Activated CD8-positive, alpha-beta T cell treated with anti-CD3 and anti-CD28 coated beads for 36 hours (primary cell): ENCODE data around the gene TTC28. TPM values are rescaled to one million over a fixed set of nuclear protein-coding genes. Genes with fewer than 3 reads are reported as not detected.

ENCODE experiments used
- ATAC-seq: fragments of 200-7000 bp; cut with Tn5 transposase; one replicate; pipeline ENCODE4 v1.10.0; 2021; ENCODE audit warnings: mild to moderate bottlenecking, moderate library complexity
- CTCF ChIA-PET: fragments of 350-600 bp; sonication (Branson Sonifier 250); formaldehyde crosslinking; loops from one replicate; lab custom pipeline; 2021; ENCODE audit warnings: antibody characterized with exemption; lab: Charles Lee
- POLR2A ChIA-PET: fragments of 350-600 bp; sonication (Branson Sonifier 250); formaldehyde crosslinking; loops from one replicate; lab custom pipeline; 2021; ENCODE audit warnings: antibody characterized with exemption; lab: Charles Lee
- DNase-seq: peaks from one replicate; pipeline ENCODE4 v3.0.0-alpha.2; 2020
- H3K27ac Mint-ChIP-seq: one replicate; pipeline ENCODE4 v1.8.0; 2021; ENCODE audit warnings: mild to moderate bottlenecking, mixed read lengths
- H3K27me3 Mint-ChIP-seq: one replicate; pipeline ENCODE4 v1.8.0; 2021; ENCODE audit warnings: mixed read lengths
- H3K36me3 Mint-ChIP-seq: one replicate; pipeline ENCODE4 v1.8.0; 2021; ENCODE audit warnings: low read depth, mixed read lengths
- H3K4me1 Mint-ChIP-seq: one replicate; pipeline ENCODE4 v1.8.0; 2021; ENCODE audit warnings: low read depth, mixed read lengths
- H3K4me3 Mint-ChIP-seq: one replicate; pipeline ENCODE4 v1.8.0; 2021; ENCODE audit warnings: mild to moderate bottlenecking, moderate library complexity, mixed read lengths
- H3K9me3 Mint-ChIP-seq: one replicate; pipeline ENCODE4 v1.8.0; 2021; ENCODE audit warnings: mixed read lengths
- intact Hi-C: fragments of 100-400 bp; cut with micrococcal nuclease; formaldehyde crosslinking; loops from one replicate; pipeline ENCODE4 v1.10.0; 2022
- total RNA-seq, 2 experiments: library from RNA; stranded (reverse); gene quantifications; one replicate each; pipeline ENCODE4 v1.2.3, GENCODE V29; 2021
- TF ChIP-seq, protein P1 (sequence below): fragments of 200-600 bp; IDR thresholded peaks from one replicate; pipeline ENCODE4 v1.8.0; 2022; ENCODE audit warnings: antibody characterized with exemption, mild to moderate bottlenecking

TTC28 gene
- total RNA-seq, 2 experiments from 2014 or later, result 0.58 to 1.9 TPM

DNA sequence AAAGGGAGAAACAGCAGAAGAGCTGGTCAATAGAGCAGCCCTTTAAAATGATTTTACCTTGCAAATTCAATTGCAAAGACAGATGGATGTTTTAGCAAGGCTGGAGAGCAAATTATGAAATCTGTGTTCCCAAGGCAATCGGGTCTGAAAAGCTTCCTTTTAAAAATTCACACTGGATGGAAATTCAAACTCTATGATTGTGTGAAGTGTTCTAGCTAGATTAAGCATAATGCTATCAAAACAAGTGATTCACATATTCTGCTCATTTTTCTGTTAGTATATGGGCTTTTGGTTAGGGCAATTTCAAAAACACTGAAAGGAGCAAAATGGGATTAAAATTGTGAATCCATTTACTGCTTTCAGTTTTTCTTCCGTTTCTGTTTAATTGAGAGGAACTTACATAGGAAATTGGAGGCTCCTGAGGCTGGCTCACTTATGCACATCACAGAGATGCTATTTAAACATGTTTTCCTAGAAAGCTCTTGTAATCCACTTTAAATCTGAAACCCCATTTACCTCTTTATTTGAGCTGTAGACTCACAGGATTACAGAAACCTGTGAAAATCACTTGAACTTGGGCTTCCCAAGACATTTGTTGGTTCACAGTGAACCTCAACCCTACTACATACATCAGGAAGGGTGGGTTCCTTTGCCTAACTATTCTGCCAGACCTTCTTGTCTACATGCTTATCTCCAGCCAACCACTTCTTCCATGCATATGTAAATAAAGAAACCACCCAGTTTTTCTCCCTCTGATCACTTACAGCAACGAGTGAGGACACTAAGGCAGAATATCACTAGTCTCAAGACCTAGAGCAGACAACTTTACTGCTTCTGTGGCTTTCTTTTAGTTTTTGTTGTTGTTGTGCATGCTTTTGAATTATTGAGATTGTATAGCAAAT is 558.7 kb downstream of the TTC28 start:
- Mint-ChIP-seq H3K4me1 (no peaks in the 10 kb centered on the region), H3K27ac (no peak overlapping the region), H3K27me3 (peaks cover 2% of the 10 kb centered on the region), H3K36me3 (no peaks in the 10 kb centered on the region), H3K9me3 (no peaks in the 10 kb centered on the region), H3K4me3 (no peak overlapping the region)
- ATAC-seq (no peak), DNase-seq (no peak)
- TF ChIP-seq, protein P1, sequence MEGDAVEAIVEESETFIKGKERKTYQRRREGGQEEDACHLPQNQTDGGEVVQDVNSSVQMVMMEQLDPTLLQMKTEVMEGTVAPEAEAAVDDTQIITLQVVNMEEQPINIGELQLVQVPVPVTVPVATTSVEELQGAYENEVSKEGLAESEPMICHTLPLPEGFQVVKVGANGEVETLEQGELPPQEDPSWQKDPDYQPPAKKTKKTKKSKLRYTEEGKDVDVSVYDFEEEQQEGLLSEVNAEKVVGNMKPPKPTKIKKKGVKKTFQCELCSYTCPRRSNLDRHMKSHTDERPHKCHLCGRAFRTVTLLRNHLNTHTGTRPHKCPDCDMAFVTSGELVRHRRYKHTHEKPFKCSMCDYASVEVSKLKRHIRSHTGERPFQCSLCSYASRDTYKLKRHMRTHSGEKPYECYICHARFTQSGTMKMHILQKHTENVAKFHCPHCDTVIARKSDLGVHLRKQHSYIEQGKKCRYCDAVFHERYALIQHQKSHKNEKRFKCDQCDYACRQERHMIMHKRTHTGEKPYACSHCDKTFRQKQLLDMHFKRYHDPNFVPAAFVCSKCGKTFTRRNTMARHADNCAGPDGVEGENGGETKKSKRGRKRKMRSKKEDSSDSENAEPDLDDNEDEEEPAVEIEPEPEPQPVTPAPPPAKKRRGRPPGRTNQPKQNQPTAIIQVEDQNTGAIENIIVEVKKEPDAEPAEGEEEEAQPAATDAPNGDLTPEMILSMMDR, result no peak
- ChIA-PET CTCF (interaction anchor here (1.6 kb wide), 1 partner anchor 8 kb away, joined by 3 read pairs; no protein-coding TSS in a partner anchor), POLR2A (no interaction called here)
- intact Hi-C loops, result no loop called here

DNA sequence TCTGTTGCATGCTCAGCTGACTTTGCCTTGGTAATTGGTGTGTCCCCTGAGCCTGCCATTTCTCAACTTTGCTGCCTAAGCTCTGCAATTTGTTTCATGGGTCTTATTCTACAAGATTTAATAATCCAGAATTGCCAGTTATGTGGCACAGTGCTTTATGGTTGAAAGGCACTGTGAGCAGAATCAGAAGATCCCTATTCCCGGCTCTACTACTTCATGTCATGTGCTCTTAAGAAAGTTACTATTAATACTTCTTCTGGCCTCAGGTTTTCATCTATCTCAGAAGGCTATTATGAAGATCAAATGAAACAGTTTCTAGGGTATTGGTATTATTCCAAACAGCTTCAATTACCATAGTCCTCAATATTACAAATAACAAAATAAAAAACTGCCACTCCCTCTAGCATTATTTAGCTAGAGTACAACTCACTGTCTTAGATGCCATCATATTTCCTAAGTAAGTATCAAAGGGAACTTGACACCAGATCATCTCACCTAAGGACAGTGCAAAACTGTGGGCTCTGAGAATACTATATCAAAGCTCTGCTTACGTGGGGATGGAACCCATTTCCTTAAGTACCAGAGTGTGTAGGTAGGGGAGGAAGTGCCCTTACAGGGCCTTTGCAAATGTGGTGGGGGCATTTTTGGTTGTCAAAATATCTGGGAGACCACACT is 560.5 kb downstream of the TTC28 start:
- Mint-ChIP-seq H3K4me3 (no peak overlapping the region), H3K27ac (no peak overlapping the region), H3K36me3 (no peaks in the 10 kb centered on the region), H3K9me3 (no peaks in the 10 kb centered on the region), H3K4me1 (no peaks in the 10 kb centered on the region), H3K27me3 (peaks cover 2% of the 10 kb centered on the region)
- TF ChIP-seq, protein P1, result no peak
- POLR2A ChIA-PET, result no interaction called here
- intact Hi-C loops, result no loop called here
- DNase-seq, result no peak
- ATAC-seq, result no peak
- CTCF ChIA-PET, result no interaction called here

DNA sequence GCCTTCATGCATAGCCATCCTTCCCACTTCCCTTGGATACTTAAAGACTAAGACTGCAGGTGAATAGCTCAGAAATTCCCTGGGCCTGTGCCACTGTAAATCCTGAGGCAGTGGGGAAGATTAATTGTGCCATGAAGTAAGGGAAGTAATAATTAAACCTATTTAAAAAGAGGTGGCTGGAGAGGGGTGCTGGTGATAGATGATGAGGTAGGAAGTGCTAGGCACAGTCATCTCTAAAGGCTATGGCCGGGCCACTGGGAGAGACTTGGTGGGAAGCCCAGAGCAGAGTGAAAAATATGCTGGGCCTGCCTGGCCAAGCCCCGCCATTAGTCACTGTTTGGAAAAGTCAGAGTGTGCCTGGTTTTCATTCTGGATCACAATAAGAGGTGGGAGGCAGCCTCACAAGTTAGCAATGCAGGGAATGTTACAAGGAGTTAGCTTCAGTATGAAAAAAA is 563.4 kb downstream of the TTC28 start:
- Mint-ChIP-seq H3K36me3 (no peaks in the 10 kb centered on the region), H3K4me3 (no peak overlapping the region), H3K27me3 (no peaks in the 10 kb centered on the region), H3K4me1 (no peaks in the 10 kb centered on the region), H3K27ac (no peak overlapping the region), H3K9me3 (no peaks in the 10 kb centered on the region)
- CTCF ChIA-PET, result no interaction called here
- POLR2A ChIA-PET, result no interaction called here
- intact Hi-C loops, result no loop called here
- TF ChIP-seq, protein P1, result no peak
- no peak for DNase-seq
- ATAC-seq, result no peak

DNA sequence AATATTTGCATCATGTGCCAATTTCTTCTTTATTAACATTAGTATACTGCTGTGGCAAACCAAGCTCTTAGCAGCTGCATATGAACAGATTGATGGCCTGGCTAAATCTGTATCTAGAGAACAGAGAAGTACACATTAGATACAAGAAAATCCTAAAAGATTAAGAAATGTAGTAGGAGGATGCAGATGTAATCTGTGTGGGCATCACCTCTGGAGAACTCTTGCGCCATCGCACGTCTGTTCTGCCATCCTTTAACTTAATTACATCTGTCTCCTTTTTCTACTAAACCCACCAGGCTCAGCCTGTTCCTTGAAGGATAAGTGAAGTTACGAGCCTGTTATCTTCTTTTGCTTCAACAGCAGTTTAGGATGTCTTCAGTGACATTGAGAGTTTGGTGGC is 564.2 kb downstream of the TTC28 start:
- Mint-ChIP-seq H3K4me1 (no peaks in the 10 kb centered on the region), H3K9me3 (no peaks in the 10 kb centered on the region), H3K4me3 (no peak overlapping the region), H3K27me3 (no peaks in the 10 kb centered on the region), H3K36me3 (no peaks in the 10 kb centered on the region), H3K27ac (no peak overlapping the region)
- TF ChIP-seq, protein P1, result no peak
- POLR2A ChIA-PET, result no interaction called here
- no peak for ATAC-seq
- intact Hi-C loops, result no loop called here
- DNase-seq, result no peak
- CTCF ChIA-PET, result no interaction called here
